Endothelial cell of umbilical vein (primary cell): ENCODE measurements around the gene CX3CR1. TPM values are rescaled to one million over a fixed set of nuclear protein-coding genes. Genes with fewer than 3 reads are reported as not detected.

ENCODE experiments used
- BruUV-seq: library from RNA; stranded (reverse); fragments of 400-500 nt; replicated peaks from 2 replicates; lab custom pipeline; 2021; lab: Mats Ljungman, UMichigan
- CTCF ChIA-PET: fragments of 300-600, 350-600 bp; sonication (Branson Sonifier 250); formaldehyde crosslinking; loops from one replicate; lab custom pipeline; 2021; ENCODE audit warnings: antibody characterized with exemption, inconsistent platforms; lab: Charles Lee
- POLR2A ChIA-PET: fragments of 300-600, 350-600 bp; sonication (Branson Sonifier 250); formaldehyde crosslinking; loops from one replicate; lab custom pipeline; 2021; ENCODE audit warnings: antibody characterized with exemption, inconsistent platforms; lab: Charles Lee
- DNase-seq: peaks from one replicate; pipeline ENCODE4 v3.0.0-alpha.2; 2011; ENCODE audit warnings: low read depth, low spot score
- FAIRE-seq: peaks from 2 replicates; lab custom pipeline; 2011; peaks lifted over from hg19 to GRCh38; lab: Jason Lieb, UNC
- H2AFZ ChIP-seq: 2 replicates; pipeline ENCODE4 v1.6.0; 2012; ENCODE audit warnings: low read depth, low read length, control low read depth, inconsistent platforms
- H3K27ac ChIP-seq: 2 replicates; pipeline ENCODE4 v1.5.1; 2011; ENCODE audit warnings: low read depth, mild to moderate bottlenecking, control low read depth, low read length, moderate library complexity; ENCODE audit not compliant: insufficient read depth
- H3K27me3 ChIP-seq, 2 experiments: 2 replicates each; pipeline versions ENCODE4 v1.6.0 to v1.6.1; 2011; ENCODE audit warnings: low read length in 2 of 2, mixed read lengths in 1 of 2; ENCODE audit not compliant: control insufficient read depth in 2 of 2, insufficient read depth in 2 of 2
- H3K36me3 ChIP-seq, 2 experiments: 2 replicates in 1 of 2; 3 replicates in 1 of 2; pipeline ENCODE4 v1.5.1; 2011; ENCODE audit warnings: low read length in 2 of 2, mild to moderate bottlenecking in 1 of 2, moderate library complexity in 1 of 2; ENCODE audit not compliant: control insufficient read depth in 2 of 2, insufficient read depth in 2 of 2; ENCODE audit errors: extremely low read depth in 1 of 2
- H3K4me1 ChIP-seq: 3 replicates; pipeline ENCODE4 v1.5.1; 2011; ENCODE audit warnings: mild to moderate bottlenecking, low read length; ENCODE audit not compliant: control insufficient read depth, insufficient read depth; ENCODE audit errors: extremely low read depth
- H3K4me2 ChIP-seq: 2 replicates; pipeline ENCODE4 v1.6.1; 2011; ENCODE audit warnings: low read length, control low read depth, mixed read lengths; ENCODE audit not compliant: insufficient read depth
- H3K4me3 ChIP-seq, 3 experiments: fragments of 200-600 bp in 1 of 3; sonication (generic), shearing (Covaris generic) in 1 of 3; replicated peaks in 1 of 3; 2 replicates each; pipeline ENCODE4 v1.5.1; 2011 to 2016; ENCODE audit warnings: control low read depth in 3 of 3, low read length in 3 of 3, mild to moderate bottlenecking in 2 of 3, inconsistent platforms in 1 of 3, low read depth in 1 of 3, moderate library complexity in 1 of 3; ENCODE audit not compliant: insufficient read depth in 1 of 3
- H3K79me2 ChIP-seq: 2 replicates; pipeline ENCODE4 v1.6.0; 2012; ENCODE audit warnings: low read length, inconsistent platforms; ENCODE audit not compliant: control insufficient read depth, insufficient read depth
- H3K9ac ChIP-seq: replicated peaks from 2 replicates; pipeline ENCODE3; 2011; ENCODE audit warnings: low read length, control low read depth; ENCODE audit not compliant: insufficient read depth; ENCODE audit errors: extremely low read depth
- H3K9me1 ChIP-seq: replicated peaks from 3 replicates; pipeline ENCODE4 v1.6.0; 2011; ENCODE audit warnings: mild to moderate bottlenecking, low read length; ENCODE audit not compliant: control insufficient read depth, insufficient read depth; ENCODE audit errors: extremely low read depth
- H3K9me3 ChIP-seq: replicated peaks from 2 replicates; pipeline ENCODE4 v1.5.1; 2012; ENCODE audit warnings: low read length, inconsistent platforms; ENCODE audit not compliant: control insufficient read depth, insufficient read depth
- H4K20me1 ChIP-seq: replicated peaks from 2 replicates; pipeline ENCODE3; 2011; ENCODE audit warnings: mild to moderate bottlenecking, low read length; ENCODE audit not compliant: control insufficient read depth, insufficient read depth; ENCODE audit errors: extremely low read depth
- EZH2 ChIP-seq: IDR thresholded peaks from 2 replicates; pipeline ENCODE4 v1.6.1; 2012; ENCODE audit warnings: borderline replicate concordance, low read depth, mild to moderate bottlenecking, moderate library complexity, low read length, inconsistent platforms; ENCODE audit not compliant: severe bottlenecking
- FOS ChIP-seq: IDR thresholded peaks from 2 replicates; pipeline ENCODE4 v1.6.1; 2011; ENCODE audit warnings: mild to moderate bottlenecking, low read length, moderate library complexity, borderline replicate concordance; ENCODE audit not compliant: insufficient read depth
- GATA2 ChIP-seq: IDR thresholded peaks from 2 replicates; pipeline ENCODE4 v1.7.0; 2011; ENCODE audit warnings: low read depth, mild to moderate bottlenecking, moderate library complexity, mixed read lengths, low read length; ENCODE audit not compliant: insufficient read length, insufficient read depth
- JUN ChIP-seq: IDR thresholded peaks from 2 replicates; pipeline ENCODE4 v1.6.1; 2011; ENCODE audit warnings: borderline replicate concordance, low read depth; ENCODE audit not compliant: insufficient read length, insufficient read depth
- MYC ChIP-seq: IDR thresholded peaks from one replicate; pipeline ENCODE4 v1.6.1; 2011; ENCODE audit warnings: mild to moderate bottlenecking, low read depth, low read length
- POLR2A ChIP-seq: IDR thresholded peaks from 2 replicates; pipeline ENCODE4 v1.6.1; 2012; ENCODE audit warnings: low read depth, mild to moderate bottlenecking, control low read depth, low read length
- POLR2AphosphoS5 ChIP-seq: IDR thresholded peaks from 2 replicates; pipeline ENCODE4 v1.6.1; 2012; ENCODE audit warnings: low read depth, mild to moderate bottlenecking, control low read depth, low read length, moderate library complexity; ENCODE audit not compliant: insufficient read depth
- dilution Hi-C: fragments of 300-500 bp; cut with MboI; formaldehyde crosslinking; loops from one replicate; pipeline ENCODE4 v1.15.0; 2019; ENCODE audit warnings: low sequenced_read_pairs; ENCODE audit not compliant: extremely low pct_ligation_motif_present
- intact Hi-C: fragments of 100-400 bp; cut with micrococcal nuclease; formaldehyde crosslinking; loops from one replicate; pipeline ENCODE4 v1.10.0; 2022
- polyA plus RNA-seq, 4 experiments: library from polyadenylated mRNA; depleted of rRNA in 3 of 4; stranded (reverse) in 3 of 4; unstranded in 1 of 4; fragments of >200 nt; gene quantifications; 2 replicates each; pipeline versions ENCODE4 v1.2.1 to v1.2.3, GENCODE V29; 2011 to 2012; ENCODE audit warnings: missing spikeins in 1 of 4
- total RNA-seq: library from RNA; stranded (reverse); gene quantifications from 2 replicates; pipeline ENCODE4 v1.2.3, GENCODE V29; 2021
- TF ChIP-seq, protein P1 (sequence below), 2 donors: IDR thresholded peaks; 1 replicate in 1 of 2; 2 replicates in 1 of 2; pipeline ENCODE4 v1.5.1; 2011; ENCODE audit warnings: low read length in 2 of 2, mild to moderate bottlenecking in 2 of 2, moderate library complexity in 2 of 2, control low read depth in 1 of 2, inconsistent platforms in 1 of 2, low read depth in 1 of 2; ENCODE audit not compliant: insufficient read depth in 1 of 2; ENCODE audit errors: extremely low read depth in 1 of 2
- TF ChIP-seq, protein P2 (sequence below): IDR thresholded peaks from 2 replicates; pipeline ENCODE4 v1.6.1; 2011; ENCODE audit not compliant: insufficient read depth, insufficient read length

CX3CR1 gene
- total and polyA plus RNA-seq, 2 donors (not counting 3 experiments of a cell fraction or from before 2014, with no cell fraction given): not detected

DNA sequence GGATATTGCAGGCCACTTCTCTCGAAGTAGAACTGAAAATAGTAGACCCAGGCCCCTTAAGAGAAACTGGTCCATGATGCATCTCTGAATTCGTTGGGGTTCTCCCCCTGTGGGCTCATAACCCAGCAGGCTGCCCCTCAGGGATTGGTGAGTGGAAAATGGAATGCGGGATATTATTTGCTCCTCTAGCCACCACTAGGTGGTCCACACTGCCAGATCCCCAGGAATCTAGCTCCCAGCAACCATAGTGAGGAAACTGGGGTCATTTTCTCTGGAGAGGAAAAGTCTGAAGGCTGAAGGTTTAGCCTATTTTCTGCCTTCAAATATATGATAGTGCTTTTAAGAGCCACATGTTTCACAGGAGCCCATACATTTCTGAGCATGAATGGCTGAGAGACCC is 6.7 kb downstream of the CX3CR1 start:
- BruUV-seq: no TSS peak
- no peak overlapping the region for H3K9ac ChIP-seq
- H3K4me1 ChIP-seq: no peaks in the 10 kb centered on the region
- no peak for TF ChIP-seq EZH2
- TF ChIP-seq, protein P1, sequence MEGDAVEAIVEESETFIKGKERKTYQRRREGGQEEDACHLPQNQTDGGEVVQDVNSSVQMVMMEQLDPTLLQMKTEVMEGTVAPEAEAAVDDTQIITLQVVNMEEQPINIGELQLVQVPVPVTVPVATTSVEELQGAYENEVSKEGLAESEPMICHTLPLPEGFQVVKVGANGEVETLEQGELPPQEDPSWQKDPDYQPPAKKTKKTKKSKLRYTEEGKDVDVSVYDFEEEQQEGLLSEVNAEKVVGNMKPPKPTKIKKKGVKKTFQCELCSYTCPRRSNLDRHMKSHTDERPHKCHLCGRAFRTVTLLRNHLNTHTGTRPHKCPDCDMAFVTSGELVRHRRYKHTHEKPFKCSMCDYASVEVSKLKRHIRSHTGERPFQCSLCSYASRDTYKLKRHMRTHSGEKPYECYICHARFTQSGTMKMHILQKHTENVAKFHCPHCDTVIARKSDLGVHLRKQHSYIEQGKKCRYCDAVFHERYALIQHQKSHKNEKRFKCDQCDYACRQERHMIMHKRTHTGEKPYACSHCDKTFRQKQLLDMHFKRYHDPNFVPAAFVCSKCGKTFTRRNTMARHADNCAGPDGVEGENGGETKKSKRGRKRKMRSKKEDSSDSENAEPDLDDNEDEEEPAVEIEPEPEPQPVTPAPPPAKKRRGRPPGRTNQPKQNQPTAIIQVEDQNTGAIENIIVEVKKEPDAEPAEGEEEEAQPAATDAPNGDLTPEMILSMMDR (IDR thresholded peaks at IDR 0.05; ENCODE audit: extremely low read depth in 1 of 2, insufficient read depth in 1 of 2, low read depth in 1 of 2, low read length in 2 of 2): peak; percentile 15 to 25
- H4K20me1 ChIP-seq: no peaks in the 10 kb centered on the region
- no peak overlapping the region for H3K27ac ChIP-seq
- no peak for DNase-seq
- dilution Hi-C loops (no loop called here), intact Hi-C loops (no loop called here)
- no peaks in the 10 kb centered on the region for H3K9me3 ChIP-seq
- no peaks in the 10 kb centered on the region for H3K79me2 ChIP-seq
- ChIA-PET POLR2A (no interaction called here), CTCF (interaction anchor here (1.7 kb wide), 1 partner anchor 15 kb away, joined by 10 read pairs; no protein-coding TSS in a partner anchor)
- H3K36me3 ChIP-seq: no peaks in the 10 kb centered on the region
- no peak overlapping the region for H3K4me2 ChIP-seq
- peaks cover 8 to 10% of the 10 kb centered on the region in 2 experiments for H3K27me3 ChIP-seq
- no peak overlapping the region for H2AFZ ChIP-seq
- H3K4me3 ChIP-seq: no peak overlapping the region
- FAIRE-seq: no peak
- no peaks in the 10 kb centered on the region for H3K9me1 ChIP-seq

DNA sequence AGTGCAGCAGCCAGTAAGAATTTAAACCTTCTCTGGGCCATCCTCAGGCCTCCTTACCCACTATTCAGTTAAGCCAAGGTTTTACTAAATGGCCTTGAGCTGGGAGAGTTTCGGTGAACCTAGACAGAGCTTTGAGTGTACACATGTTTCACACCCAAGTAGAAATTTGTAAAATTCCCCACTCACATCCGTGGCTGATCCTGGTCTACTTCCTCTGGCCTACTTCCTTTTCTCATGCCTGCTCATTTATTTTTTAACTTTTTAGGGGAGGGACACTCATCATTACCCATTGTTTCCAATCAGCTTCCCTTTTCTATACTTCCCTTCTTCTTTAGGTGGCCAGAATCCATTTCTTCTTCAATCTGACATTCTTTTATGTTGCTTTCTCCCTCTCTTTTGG is 7.6 kb downstream of the CX3CR1 start:
- dilution Hi-C loops: no loop called here
- no peaks in the 10 kb centered on the region for H3K9me3 ChIP-seq
- ChIA-PET POLR2A (interaction anchor here (1.6 kb wide), 1 partner anchor 94 kb away, joined by 5 read pairs; no protein-coding TSS in a partner anchor), CTCF (interaction anchor here (0.9 to 1.9 kb wide), 5 partner anchors 16 to 145 kb away, joined by 3 to 7 read pairs (median 3); no protein-coding TSS in a partner anchor)
- H2AFZ ChIP-seq: no peak overlapping the region
- no peak overlapping the region for H3K9ac ChIP-seq
- no peaks in the 10 kb centered on the region for H3K79me2 ChIP-seq
- H3K4me3 ChIP-seq: no peak overlapping the region
- TF ChIP-seq POLR2A (no peak), EZH2 (no peak), MYC (no peak), GATA2 (no peak), POLR2AphosphoS5 (no peak), FOS (no peak), JUN (no peak)
- TF ChIP-seq, protein P1 (IDR thresholded peaks at IDR 0.05; ENCODE audit: extremely low read depth in 1 of 2, insufficient read depth in 1 of 2, low read depth in 1 of 2, low read length in 2 of 2): no peak
- TF ChIP-seq, protein P2, sequence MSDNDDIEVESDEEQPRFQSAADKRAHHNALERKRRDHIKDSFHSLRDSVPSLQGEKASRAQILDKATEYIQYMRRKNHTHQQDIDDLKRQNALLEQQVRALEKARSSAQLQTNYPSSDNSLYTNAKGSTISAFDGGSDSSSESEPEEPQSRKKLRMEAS: no peak
- H4K20me1 ChIP-seq: no peaks in the 10 kb centered on the region
- H3K27ac ChIP-seq: no peak overlapping the region
- DNase-seq (no peak), FAIRE-seq (no peak)
- no TSS peak for BruUV-seq
- intact Hi-C loops: no loop called here
- no peaks in the 10 kb centered on the region for H3K4me1 ChIP-seq
- H3K27me3 ChIP-seq: peaks cover 8% of the 10 kb centered on the region in 2 experiments
- H3K36me3 ChIP-seq: no peaks in the 10 kb centered on the region
- H3K4me2 ChIP-seq: no peak overlapping the region
- H3K9me1 ChIP-seq: no peaks in the 10 kb centered on the region
